ENCODE data around the gene PRSS1.
"Not testable (repeated sequence)": the region's sequence is repeated elsewhere in the genome, so short reads cannot be mapped to it uniquely, and the experiment has no call there.

PRSS1 gene

GRCh38 chr7:142759433-142759832, 10.2 kb downstream of the PRSS1 start:
- TF ChIP-seq CTCF (conservative IDR thresholded peaks at IDR 0.05; ENCODE audit: low read length) = no peak
- H3K4me3 ChIP-seq (ENCODE audit: low read length) = no peak overlapping the region
- no peak for DNase-seq (ENCODE audit: low read depth)

- no peak overlapping the region for H3K4me3 ChIP-seq (ENCODE audit: low read length)
- DNase-seq (ENCODE audit: low read depth) = no peak
- TF ChIP-seq CTCF (conservative IDR thresholded peaks at IDR 0.05; ENCODE audit: low read length) = no peak
Measured at GRCh38 chr7:142760071-142760642, 10.9 kb downstream of the PRSS1 start.

GRCh38 chr7:142761606-142762005, 12.3 kb downstream of the PRSS1 start:
- not testable (repeated sequence) for DNase-seq (ENCODE audit: low read depth); H3K4me3 ChIP-seq (ENCODE audit: low read length)

GRCh38 chr7:142762104-142762503, 12.8 kb downstream of the PRSS1 start:
- TF ChIP-seq CTCF (conservative IDR thresholded peaks at IDR 0.05; ENCODE audit: low read length) = no peak

GRCh38 chr7:142767451-142767850, 18.2 kb downstream of the PRSS1 start:
- no peak overlapping the region for H3K4me3 ChIP-seq (ENCODE audit: low read length)
- no peak for TF ChIP-seq CTCF (conservative IDR thresholded peaks at IDR 0.05; ENCODE audit: low read length)
- no peak for DNase-seq (ENCODE audit: low read depth)

More at GRCh38 chr7:142762104-142762503, 12.8 kb downstream of the PRSS1 start:
- no peak for DNase-seq (ENCODE audit: low read depth)
- H3K4me3 ChIP-seq (ENCODE audit: low read length) = no peak overlapping the region

GRCh38 chr7:142767861-142768260, 18.6 kb downstream of the PRSS1 start:
- DNase-seq (ENCODE audit: low read depth) = no peak
- H3K4me3 ChIP-seq (ENCODE audit: low read length) = no peak overlapping the region
- TF ChIP-seq CTCF (conservative IDR thresholded peaks at IDR 0.05; ENCODE audit: low read length) = no peak

GRCh38 chr7:142768885-142769284, 19.6 kb downstream of the PRSS1 start:
- not testable (repeated sequence) for DNase-seq (ENCODE audit: low read depth); H3K4me3 ChIP-seq (ENCODE audit: low read length)

GRCh38 chr7:142770661-142771352, 21.5 kb downstream of the PRSS1 start, which contains the start of gene PRSS2:
TSS of gene PRSS2 (plus strand) at chr7:142770970. CDS start at chr7:142770983, 13 bp downstream.
- H3K4me3 ChIP-seq (ENCODE audit: low read length) = no peak within 1 kb of the TSS
- no peak for DNase-seq (ENCODE audit: low read depth)

More at GRCh38 chr7:142770661-142771352, 21.5 kb downstream of the PRSS1 start, which contains the start of gene PRSS2:
- no peak for TF ChIP-seq CTCF (conservative IDR thresholded peaks at IDR 0.05; ENCODE audit: low read length)

Data from AG10803 (cell line).